ENCODE measurements around the gene GPALPP1. TPM values are rescaled to one million over a fixed set of nuclear protein-coding genes. Genes with fewer than 3 reads are reported as not detected.
"Not testable (repeated sequence)": the region's sequence is repeated elsewhere in the genome, so short reads cannot be mapped to it uniquely, and the experiment has no call there.

GPALPP1 gene
- total RNA-seq, 4 donors from 2014 or later: 19.0 to 27.4 (median 23.9) TPM

- Histone ChIP-seq H3K27ac (replicated peaks in 1 of 4) (no peak overlapping the region), H3K9me3 (no peaks in the 10 kb centered on the region), H3K27me3 (no peaks in the 10 kb centered on the region), H3K4me1 (peaks cover 0 to 19% (median 18%) of the 10 kb centered on the region in 4 donors), H3K4me3 (no peak overlapping the region), H3K36me3 (no peaks in the 10 kb centered on the region)
- WGBS: 97% methylated on average over 3 of the region's 3 CpGs
- intact Hi-C loops (cut with DNase I): no loop called here
- DNase-seq (ENCODE audit: extremely low spot score): no peak
- no peak for TF ChIP-seq POLR2A (IDR thresholded peaks at IDR 0.05; ENCODE audit: low read depth)
- TF ChIP-seq CTCF (IDR thresholded peaks at IDR 0.05): no peak
- no peak for TF ChIP-seq POLR2AphosphoS5 (IDR thresholded peaks at IDR 0.05)
- no peak for TF ChIP-seq EP300 (IDR thresholded peaks at IDR 0.05)
Observed at GRCh38 chr13:45060062-45060461, 70.7 kb downstream of the GPALPP1 start.

- no peak for DNase-seq (ENCODE audit: extremely low spot score)
- Histone ChIP-seq H3K27ac (replicated peaks in 1 of 4) (no peak overlapping the region), H3K4me1 (no peaks in the 10 kb centered on the region), H3K27me3 (no peaks in the 10 kb centered on the region), H3K9me3 (no peaks in the 10 kb centered on the region), H3K4me3 (no peak overlapping the region), H3K36me3 (no peaks in the 10 kb centered on the region)
- TF ChIP-seq POLR2AphosphoS5 (IDR thresholded peaks at IDR 0.05) (no peak), POLR2A (IDR thresholded peaks at IDR 0.05; ENCODE audit: low read depth) (no peak), EP300 (IDR thresholded peaks at IDR 0.05) (no peak), CTCF (IDR thresholded peaks at IDR 0.05) (no peak)
- whole genome bisulfite sequencing: 82% methylated on average over 7 of the region's 7 CpGs
- intact Hi-C loops (cut with DNase I): no loop called here
Observed at GRCh38 chr13:45063261-45063860, 74.0 kb downstream of the GPALPP1 start.

- H3K4me3 ChIP-seq; H3K27ac ChIP-seq (replicated peaks in 1 of 4); H3K36me3 ChIP-seq; intact Hi-C loops (cut with DNase I); H3K27me3 ChIP-seq; H3K9me3 ChIP-seq; DNase-seq (ENCODE audit: extremely low spot score); H3K4me1 ChIP-seq: not testable (repeated sequence)
- WGBS: 89% methylated on average over 3 of the region's 3 CpGs
Observed at GRCh38 chr13:45063889-45064288, 74.6 kb downstream of the GPALPP1 start.

GRCh38 chr13:45064889-45065288 lies 75.6 kb downstream of the GPALPP1 start:
- WGBS: 91% methylated on average over 6 of the region's 6 CpGs
- Histone ChIP-seq H3K27me3 (no peaks in the 10 kb centered on the region), H3K4me3 (no peak overlapping the region), H3K36me3 (no peaks in the 10 kb centered on the region), H3K4me1 (no peaks in the 10 kb centered on the region), H3K27ac (replicated peaks in 1 of 4) (no peak overlapping the region), H3K9me3 (no peaks in the 10 kb centered on the region)
- no peak for TF ChIP-seq POLR2AphosphoS5 (IDR thresholded peaks at IDR 0.05)
- DNase-seq (ENCODE audit: extremely low spot score): no peak
- intact Hi-C loops (cut with DNase I): no loop called here

GRCh38 chr13:45068036-45069001 lies 79.0 kb downstream of the GPALPP1 start:
- 69% methylated on average over 5 of the region's 5 CpGs for WGBS
- DNase-seq (ENCODE audit: extremely low spot score): no peak
- H3K27ac ChIP-seq (replicated peaks in 1 of 4): no peak overlapping the region
- H3K36me3 ChIP-seq: no peaks in the 10 kb centered on the region
- intact Hi-C loops (cut with DNase I): no loop called here
- TF ChIP-seq POLR2AphosphoS5 (IDR thresholded peaks at IDR 0.05): no peak
- no peak for TF ChIP-seq POLR2A (IDR thresholded peaks at IDR 0.05; ENCODE audit: low read depth)
- no peak for TF ChIP-seq EP300 (IDR thresholded peaks at IDR 0.05)
- TF ChIP-seq CTCF (IDR thresholded peaks at IDR 0.05): no peak
- H3K27me3 ChIP-seq: no peaks in the 10 kb centered on the region
- no peaks in the 10 kb centered on the region for H3K9me3 ChIP-seq
- H3K4me3 ChIP-seq: no peak overlapping the region
- H3K4me1 ChIP-seq: no peaks in the 10 kb centered on the region
